ENCODE measurements around the gene LDLRAD3.

GRCh38 chr11:36127550-36127949 lies 183.7 kb downstream of the LDLRAD3 start:
- no peak for TF ChIP-seq POLR2A (IDR thresholded peaks at IDR 0.05; ENCODE audit: low read length)
- TF ChIP-seq GATA1 (IDR thresholded peaks at IDR 0.05; ENCODE audit: low read depth, low read length), result no peak

All from erythroblast (primary cell).